IMR-90 (cell line): ENCODE results near the gene SLC6A3. TPM values are rescaled to one million over a fixed set of nuclear protein-coding genes. Genes with fewer than 3 reads are reported as not detected.

Source experiments
- ATAC-seq: fragments of 200-7000 bp; cut with Tn5 transposase; 2 replicates; pipeline ENCODE4 v1.9.1; 2020; ENCODE audit warnings: low read depth, mild to moderate bottlenecking, moderate library complexity
- BruUV-seq: library from RNA; stranded (reverse); fragments of 400-500 nt; replicated peaks from 2 replicates; lab custom pipeline; 2021; lab: Mats Ljungman, UMichigan
- CTCF ChIA-PET: fragments of 300-600 bp; formaldehyde crosslinking; extraction: SDS; loops from one replicate; lab custom pipeline; 2021; ENCODE audit warnings: antibody characterized with exemption; lab: Yijun Ruan, JAX
- POLR2A ChIA-PET: fragments of 300-600 bp; sonication (Branson Sonifier 250); formaldehyde crosslinking; loops from one replicate; lab custom pipeline; 2022; ENCODE audit warnings: antibody characterized with exemption; ENCODE audit not compliant: unreplicated experiment; lab: Charles Lee
- DNase-seq: peaks from one replicate; pipeline ENCODE4 v3.0.0; 2013
- H2AFZ ChIP-seq: replicated peaks from 2 replicates; pipeline ENCODE3; 2013; ENCODE audit warnings: low read length, mild to moderate bottlenecking; ENCODE audit not compliant: poor library complexity
- H2AK5ac ChIP-seq: 2 replicates; pipeline ENCODE4 v1.6.1; 2013; ENCODE audit warnings: low read depth, low read length, inconsistent platforms
- H2AK9ac ChIP-seq: replicated peaks from 2 replicates; pipeline ENCODE3; 2013; ENCODE audit warnings: mild to moderate bottlenecking, low read depth, low read length, moderate library complexity; ENCODE audit not compliant: poor library complexity
- H2BK120ac ChIP-seq: 2 replicates; pipeline ENCODE4 v1.6.1; 2013; ENCODE audit warnings: low read depth, low read length, inconsistent platforms
- H2BK15ac ChIP-seq: 3 replicates; pipeline ENCODE4 v1.6.1; 2013; ENCODE audit warnings: low read depth, low read length, inconsistent platforms
- H2BK20ac ChIP-seq: 2 replicates; pipeline ENCODE4 v1.6.1; 2013; ENCODE audit warnings: low read depth, mild to moderate bottlenecking, inconsistent platforms, low read length, moderate library complexity
- H2BK5ac ChIP-seq: 2 replicates; pipeline ENCODE4 v1.6.1; 2013; ENCODE audit warnings: mild to moderate bottlenecking, low read depth, low read length, inconsistent platforms; ENCODE audit not compliant: poor library complexity, severe bottlenecking
- H3K14ac ChIP-seq: replicated peaks from 2 replicates; pipeline ENCODE4 v1.6.1; 2013; ENCODE audit warnings: low read depth, low read length, inconsistent platforms
- H3K18ac ChIP-seq: 2 replicates; pipeline ENCODE4 v1.6.1; 2013; ENCODE audit warnings: low read depth, low read length, control low read depth
- H3K23ac ChIP-seq: 2 replicates; pipeline ENCODE4 v1.6.1; 2013; ENCODE audit warnings: low read depth, low read length, inconsistent platforms
- H3K27ac ChIP-seq: 2 replicates; pipeline ENCODE4 v1.5.1; 2013; ENCODE audit warnings: mild to moderate bottlenecking, control low read depth, low read length; ENCODE audit not compliant: insufficient read depth
- H3K27me3 ChIP-seq: 2 replicates; pipeline ENCODE4 v1.6.1; 2013; ENCODE audit warnings: low read length; ENCODE audit not compliant: control insufficient read depth, insufficient read depth
- H3K36me3 ChIP-seq: 2 replicates; pipeline ENCODE4 v1.6.1; 2013; ENCODE audit warnings: low read length, mixed read lengths; ENCODE audit not compliant: control insufficient read depth, insufficient read depth
- H3K4ac ChIP-seq: 2 replicates; pipeline ENCODE4 v1.6.1; 2013; ENCODE audit warnings: low read depth, low read length, inconsistent platforms
- H3K4me1 ChIP-seq: 2 replicates; pipeline ENCODE4 v1.6.1; 2013; ENCODE audit warnings: low read length, mixed read lengths; ENCODE audit not compliant: control insufficient read depth, insufficient read depth
- H3K4me2 ChIP-seq: 2 replicates; pipeline ENCODE4 v1.6.1; 2013; ENCODE audit warnings: low read depth, mild to moderate bottlenecking, control low read depth, low read length, moderate library complexity
- H3K4me3 ChIP-seq: 2 replicates; pipeline ENCODE4 v1.5.1; 2013; ENCODE audit warnings: low read depth, mild to moderate bottlenecking, control low read depth, low read length, moderate library complexity; ENCODE audit not compliant: insufficient read depth
- H3K56ac ChIP-seq: 2 replicates; pipeline ENCODE4 v1.6.1; 2013; ENCODE audit warnings: low read length, inconsistent platforms; ENCODE audit not compliant: insufficient read depth; ENCODE audit errors: extremely low read depth
- H3K79me1 ChIP-seq, 2 experiments: 2 replicates each; pipeline ENCODE4 v1.6.1; 2013; ENCODE audit warnings: low read length in 2 of 2, inconsistent platforms in 1 of 2, low read depth in 1 of 2
- H3K9ac ChIP-seq: 2 replicates; pipeline ENCODE4 v1.6.1; 2013; ENCODE audit warnings: low read depth, low read length, control low read depth
- H3K9me1 ChIP-seq: 2 replicates; pipeline ENCODE4 v1.6.1; 2013; ENCODE audit warnings: low read length, inconsistent platforms; ENCODE audit not compliant: insufficient read depth
- H3K9me3 ChIP-seq: 2 replicates; pipeline ENCODE4 v1.6.1; 2013; ENCODE audit warnings: low read length; ENCODE audit not compliant: control insufficient read depth, insufficient read depth
- H4K20me1 ChIP-seq: 2 replicates; pipeline ENCODE4 v1.6.1; 2013; ENCODE audit warnings: low read length, inconsistent platforms; ENCODE audit not compliant: insufficient read depth
- H4K5ac ChIP-seq: 2 replicates; pipeline ENCODE4 v1.6.1; 2013; ENCODE audit warnings: mild to moderate bottlenecking, low read depth, low read length, control low read depth
- H4K8ac ChIP-seq, 2 experiments: 2 replicates each; pipeline ENCODE4 v1.6.1; 2013; ENCODE audit warnings: low read depth in 2 of 2, low read length in 2 of 2, control low read depth in 1 of 2, inconsistent platforms in 1 of 2
- H4K91ac ChIP-seq: 2 replicates; pipeline ENCODE4 v1.6.1; 2013; ENCODE audit warnings: low read depth, low read length, inconsistent platforms; ENCODE audit not compliant: insufficient read depth
- BHLHE40 ChIP-seq: fragments of 150-350 bp; IDR thresholded peaks from 2 replicates; pipeline ENCODE4 v1.6.1; 2016; ENCODE audit warnings: mild to moderate bottlenecking, low read depth, low read length
- CEBPB ChIP-seq: IDR thresholded peaks from 2 replicates; pipeline ENCODE4 v1.6.1; 2012; ENCODE audit warnings: low read depth, low read length, improper control_type of control experiment
- CHD1 ChIP-seq: IDR thresholded peaks from 2 replicates; pipeline ENCODE4 v1.6.1; 2012; ENCODE audit warnings: low read depth, low read length, improper control_type of control experiment
- CTCF ChIP-seq: conservative IDR thresholded peaks from 2 replicates; pipeline ENCODE4 v1.5.1; 2012; ENCODE audit warnings: mild to moderate bottlenecking, low read depth, low read length, improper control_type of control experiment
- ELK1 ChIP-seq: fragments of 150-350 bp; IDR thresholded peaks from 2 replicates; pipeline ENCODE4 v1.6.1; 2016; ENCODE audit warnings: low read depth, mild to moderate bottlenecking, low read length, moderate library complexity, borderline replicate concordance
- FOS ChIP-seq: fragments of 150-350 bp; IDR thresholded peaks from 2 replicates; pipeline ENCODE4 v1.6.1; 2016; ENCODE audit warnings: low read depth, low read length
- MXI1 ChIP-seq: IDR thresholded peaks from 2 replicates; pipeline ENCODE4 v1.6.1; 2012; ENCODE audit warnings: low read depth, mild to moderate bottlenecking, low read length, moderate library complexity, borderline replicate concordance
- POLR2A ChIP-seq: IDR thresholded peaks from 2 replicates; pipeline ENCODE4 v1.6.1; 2012; ENCODE audit warnings: mild to moderate bottlenecking, low read depth, low read length
- RCOR1 ChIP-seq: IDR thresholded peaks from 2 replicates; pipeline ENCODE4 v1.6.1; 2012; ENCODE audit warnings: mild to moderate bottlenecking, low read length, improper control_type of control experiment; ENCODE audit not compliant: insufficient replicate concordance
- USF2 ChIP-seq: fragments of 150-350 bp; IDR thresholded peaks from 2 replicates; pipeline ENCODE4 v1.6.1; 2017; ENCODE audit warnings: mild to moderate bottlenecking, antibody characterized with exemption, low read length, low read depth
- WGBS, 2 experiments: methylation state at CpG; one replicate each; pipeline versions ENCODE4 v1.1.5 to v1.1.7; 2013; ENCODE audit warnings: missing lambda C conversion rate in 2 of 2; ENCODE audit not compliant: insufficient read length in 1 of 2; ENCODE audit errors: extremely low coverage in 2 of 2; 5-methylcytosine and 5-hydroxymethylcytosine counted together
- dilution Hi-C: fragments of 300-500 bp; cut with HindIII; formaldehyde crosslinking; loops from one replicate; pipeline ENCODE4 v1.14.3; 2018; ENCODE audit warnings: low sequenced_read_pairs; ENCODE audit not compliant: unreplicated experiment
- in situ Hi-C: fragments of 300-500 bp; cut with MboI; formaldehyde crosslinking; loops from 3 replicates; pipeline ENCODE4 v1.14.3; 2019; ENCODE audit warnings: low sequenced_read_pairs, inconsistent platforms, mixed read lengths
- intact Hi-C: fragments of 100-400 bp; cut with micrococcal nuclease; formaldehyde crosslinking; loops from 2 replicates; pipeline ENCODE4 v1.10.0; 2022
- polyA plus RNA-seq, 3 experiments: library from polyadenylated mRNA; depleted of rRNA; stranded (reverse); fragments of >200 nt; gene quantifications; 2 replicates each; pipeline ENCODE4 v1.2.3, GENCODE V29; 2012; ENCODE audit warnings: low replicate concordance in 1 of 3
- total RNA-seq: library from RNA; depleted of rRNA; stranded (reverse); fragments of >200 nt; gene quantifications from 2 replicates; pipeline ENCODE4 v1.2.3, GENCODE V29; 2012

SLC6A3 gene
- total and polyA plus RNA-seq, 2 of the 4 experiments (the other 2 are of a cell fraction): not detected

GRCh38 chr5:1474183-1474839 lies 29.1 kb upstream of the SLC6A3 start:
- no peak overlapping the region for H3K4me3 ChIP-seq
- no peak overlapping the region for H4K91ac ChIP-seq
- ATAC-seq (no peak), DNase-seq (no peak)
- H3K27me3 ChIP-seq: no peaks in the 10 kb centered on the region
- H3K4me2 ChIP-seq: no peak overlapping the region
- H3K27ac ChIP-seq: no peak overlapping the region
- BruUV-seq: no TSS peak
- ChIA-PET POLR2A (no interaction called here), CTCF (no interaction called here)
- in situ Hi-C loops (no loop called here), intact Hi-C loops (no loop called here), dilution Hi-C loops (no loop called here)
- H3K56ac ChIP-seq: no peak overlapping the region
- no peak overlapping the region for H4K8ac ChIP-seq
- no peak overlapping the region for H2BK15ac ChIP-seq
- H2BK20ac ChIP-seq: no peak overlapping the region
- H3K9ac ChIP-seq: no peak overlapping the region
- H2BK5ac ChIP-seq: no peak overlapping the region
- TF ChIP-seq CEBPB (no peak), ELK1 (no peak), FOS (no peak), BHLHE40 (no peak), CHD1 (no peak), CTCF (no peak), MXI1 (no peak), USF2 (no peak), POLR2A (no peak), RCOR1 (no peak)
- H2AFZ ChIP-seq: no peak overlapping the region
- H3K23ac ChIP-seq: no peak overlapping the region
- H3K79me1 ChIP-seq: no peaks in the 10 kb centered on the region; a peak in 1 of 4 replicates
- peaks cover 3% of the 10 kb centered on the region for H4K20me1 ChIP-seq
- H2BK120ac ChIP-seq: no peak overlapping the region
- H3K9me1 ChIP-seq: no peaks in the 10 kb centered on the region; the same call in 1 of the 2 replicates
- no peak overlapping the region for H4K5ac ChIP-seq
- no peak overlapping the region for H3K14ac ChIP-seq
- no peak overlapping the region for H3K4ac ChIP-seq
- peaks cover 70% of the 10 kb centered on the region for H3K36me3 ChIP-seq
- H2AK9ac ChIP-seq: no peak overlapping the region
- H3K4me1 ChIP-seq: no peaks in the 10 kb centered on the region
- WGBS, 2 experiments: 88% methylated on average over 11 of the region's 21 CpGs; no CpG with 5 or more reads in 1 of the 2 experiments
- no peak overlapping the region for H3K18ac ChIP-seq
- no peak overlapping the region for H2AK5ac ChIP-seq
- H3K9me3 ChIP-seq: no peaks in the 10 kb centered on the region
